Measurements from ENCODE around the gene SYCP3.
A peak's percentile ranks its signal among the peaks of the same experiment; 100 is the strongest.
"Not testable (repeated sequence)": the region's sequence is repeated elsewhere in the genome, so short reads cannot be mapped to it uniquely, and the experiment has no call there.

The SYCP3 gene

DNA sequence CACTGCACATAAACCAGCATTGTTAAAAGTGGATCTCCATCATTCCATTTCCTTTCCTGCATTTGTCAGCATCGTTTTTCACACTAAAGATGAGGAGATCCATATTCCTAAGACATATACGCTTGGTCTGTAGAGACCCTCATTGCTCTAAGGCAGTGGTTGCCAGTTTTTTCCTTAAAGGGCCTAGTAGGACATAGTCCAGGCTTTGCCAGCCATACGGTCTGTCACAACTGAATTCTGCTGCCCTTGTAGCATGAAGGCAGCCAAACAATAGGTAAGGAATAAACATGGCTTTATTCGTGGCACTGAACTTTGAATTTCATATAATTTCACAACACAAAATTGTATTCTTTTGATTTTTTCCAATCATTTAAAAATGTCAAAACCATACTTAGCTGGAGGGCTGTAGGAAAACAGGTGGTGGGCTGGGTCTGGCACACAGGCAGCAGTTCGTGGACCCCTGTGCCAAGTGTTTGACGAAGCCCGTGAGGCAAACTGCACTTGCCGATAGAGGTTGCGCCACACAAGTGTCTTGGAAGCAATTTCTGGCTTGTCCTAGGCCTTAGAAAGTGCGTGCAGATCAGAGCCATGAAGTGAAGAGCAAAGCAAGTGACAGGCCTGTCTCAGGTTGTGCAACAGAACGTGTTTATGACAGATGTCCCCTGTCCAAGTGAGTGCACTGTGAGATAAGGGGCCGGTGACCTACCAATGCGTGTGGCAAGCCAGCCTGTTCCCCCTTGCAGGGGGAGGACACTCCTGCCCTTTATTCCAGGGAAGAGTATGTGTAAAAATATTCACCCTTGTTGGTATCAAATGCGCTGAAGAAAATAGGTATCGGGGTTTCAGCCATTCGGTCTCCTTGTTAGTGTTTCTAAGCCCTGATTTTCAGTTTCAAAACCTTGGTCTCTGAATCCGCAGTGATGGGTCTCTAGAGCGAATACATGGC is 42.7 kb downstream of the SYCP3 start:
- H3K9ac ChIP-seq (ENCODE audit: low read length) = peak overlapping the region; percentile 65
- H3K36me3 ChIP-seq (ENCODE audit: control insufficient read depth, insufficient read depth, low read length) = no peaks in the 10 kb centered on the region
- peaks cover 9% of the 10 kb centered on the region for H3K4me1 ChIP-seq (ENCODE audit: control insufficient read depth, insufficient read depth, low read length)
- H3K4me3 ChIP-seq (ENCODE audit: low read depth, low read length) = peak overlapping the region; percentile 88
- no peaks in the 10 kb centered on the region for H3K9me3 ChIP-seq (ENCODE audit: control insufficient read depth, insufficient read depth, low read depth, low read length)
- peaks cover 17% of the 10 kb centered on the region for H3K27me3 ChIP-seq (ENCODE audit: control insufficient read depth, insufficient read depth, low read length)
- no peak overlapping the region for H3K27ac ChIP-seq (ENCODE audit: low read depth, low read length)

GRCh38 chr12:101695706-101696105 is 43.6 kb downstream of the SYCP3 start:
- H3K9ac ChIP-seq (ENCODE audit: low read length) = no peak overlapping the region
- H3K4me1 ChIP-seq (ENCODE audit: control insufficient read depth, insufficient read depth, low read length) = peaks cover 9% of the 10 kb centered on the region
- no peaks in the 10 kb centered on the region for H3K36me3 ChIP-seq (ENCODE audit: control insufficient read depth, insufficient read depth, low read length)
- H3K27me3 ChIP-seq (ENCODE audit: control insufficient read depth, insufficient read depth, low read length) = peaks cover 17% of the 10 kb centered on the region
- no peaks in the 10 kb centered on the region for H3K9me3 ChIP-seq (ENCODE audit: control insufficient read depth, insufficient read depth, low read depth, low read length)
- no peak overlapping the region for H3K27ac ChIP-seq (ENCODE audit: low read depth, low read length)
- H3K4me3 ChIP-seq (ENCODE audit: low read depth, low read length) = no peak overlapping the region

- H3K4me3 ChIP-seq (ENCODE audit: low read depth, low read length) = no peak overlapping the region
- peaks cover 17% of the 10 kb centered on the region for H3K27me3 ChIP-seq (ENCODE audit: control insufficient read depth, insufficient read depth, low read length)
- H3K4me1 ChIP-seq (ENCODE audit: control insufficient read depth, insufficient read depth, low read length) = peaks cover 9% of the 10 kb centered on the region
- no peak overlapping the region for H3K27ac ChIP-seq (ENCODE audit: low read depth, low read length)
- no peaks in the 10 kb centered on the region for H3K36me3 ChIP-seq (ENCODE audit: control insufficient read depth, insufficient read depth, low read length)
- H3K9ac ChIP-seq (ENCODE audit: low read length) = no peak overlapping the region
- H3K9me3 ChIP-seq (ENCODE audit: control insufficient read depth, insufficient read depth, low read depth, low read length) = no peaks in the 10 kb centered on the region
Observed at GRCh38 chr12:101694986-101695385, 44.3 kb downstream of the SYCP3 start.

GRCh38 chr12:101694297-101694848 is 44.9 kb downstream of the SYCP3 start:
- H3K36me3 ChIP-seq (ENCODE audit: control insufficient read depth, insufficient read depth, low read length) = no peaks in the 10 kb centered on the region
- H3K27me3 ChIP-seq (ENCODE audit: control insufficient read depth, insufficient read depth, low read length) = peaks cover 17% of the 10 kb centered on the region
- H3K9me3 ChIP-seq (ENCODE audit: control insufficient read depth, insufficient read depth, low read depth, low read length) = no peaks in the 10 kb centered on the region
- H3K27ac ChIP-seq (ENCODE audit: low read depth, low read length) = no peak overlapping the region
- H3K4me3 ChIP-seq (ENCODE audit: low read depth, low read length) = no peak overlapping the region
- peaks cover 9% of the 10 kb centered on the region for H3K4me1 ChIP-seq (ENCODE audit: control insufficient read depth, insufficient read depth, low read length)
- no peak overlapping the region for H3K9ac ChIP-seq (ENCODE audit: low read length)

DNA sequence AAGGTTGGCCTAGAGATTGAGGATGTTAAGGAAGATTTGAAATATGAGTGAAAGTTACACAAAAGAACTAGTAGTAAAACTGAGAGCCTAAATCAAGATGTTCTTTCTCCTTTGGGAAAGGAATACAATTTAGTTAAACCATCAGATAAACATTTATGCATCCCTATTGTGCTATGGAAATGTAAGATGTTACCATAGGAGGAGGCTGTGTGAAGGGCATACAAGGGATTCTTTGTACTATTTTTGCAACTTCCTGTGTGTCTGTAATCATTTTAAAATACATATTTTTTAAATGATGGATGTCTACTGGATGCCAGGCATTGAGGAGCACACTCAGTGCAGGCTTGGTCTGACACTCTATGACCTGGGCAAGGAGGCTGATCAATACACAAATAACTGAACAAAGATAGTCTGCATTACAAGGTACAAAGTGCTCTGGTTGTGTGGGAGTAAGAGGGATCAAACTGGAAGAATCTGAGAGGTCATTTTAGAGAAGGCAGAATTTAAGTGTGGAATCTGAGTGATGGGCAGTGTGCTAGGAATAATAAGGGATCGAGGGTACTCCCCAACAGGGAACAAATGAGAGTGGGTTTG is 47.7 kb downstream of the SYCP3 start:
- Histone ChIP-seq H3K36me3 (ENCODE audit: control insufficient read depth, insufficient read depth, low read length) (no peaks in the 10 kb centered on the region), H3K9ac (ENCODE audit: low read length) (no peak overlapping the region), H3K27me3 (ENCODE audit: control insufficient read depth, insufficient read depth, low read length) (peaks cover 11% of the 10 kb centered on the region), H3K4me3 (ENCODE audit: low read depth, low read length) (no peak overlapping the region), H3K27ac (ENCODE audit: low read depth, low read length) (no peak overlapping the region), H3K4me1 (ENCODE audit: control insufficient read depth, insufficient read depth, low read length) (peaks cover 2% of the 10 kb centered on the region), H3K9me3 (ENCODE audit: control insufficient read depth, insufficient read depth, low read depth, low read length) (no peaks in the 10 kb centered on the region)

- Histone ChIP-seq H3K27me3 (ENCODE audit: control insufficient read depth, insufficient read depth, low read length) (peaks cover 1% of the 10 kb centered on the region), H3K4me1 (ENCODE audit: control insufficient read depth, insufficient read depth, low read length) (no peaks in the 10 kb centered on the region)
Observed at GRCh38 chr12:101690544-101691098, 48.6 kb downstream of the SYCP3 start.

DNA sequence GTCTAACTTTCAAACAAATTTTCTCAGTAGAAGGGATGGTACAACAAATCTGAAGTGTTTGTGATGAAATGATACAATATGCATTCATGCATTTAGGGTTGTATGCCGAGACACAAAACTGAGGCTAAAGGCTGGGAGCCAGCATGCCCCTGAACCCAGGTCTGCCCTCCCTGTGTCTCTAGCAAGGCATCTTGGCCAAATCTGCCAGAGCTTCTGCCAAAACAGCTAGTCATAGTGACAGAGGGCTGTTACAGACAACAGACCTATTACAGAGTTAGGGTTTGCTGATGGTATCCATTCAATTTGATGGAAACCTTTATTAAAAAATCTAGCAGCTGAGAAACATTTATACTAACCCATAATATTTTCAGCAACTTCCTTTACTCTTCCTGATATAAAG is 53.1 kb downstream of the SYCP3 start:
- Histone ChIP-seq H3K4me1 (ENCODE audit: control insufficient read depth, insufficient read depth, low read length) (no peaks in the 10 kb centered on the region), H3K27me3 (ENCODE audit: control insufficient read depth, insufficient read depth, low read length) (no peaks in the 10 kb centered on the region), H3K4me3 (ENCODE audit: low read depth, low read length) (no peak overlapping the region), H3K9me3 (ENCODE audit: control insufficient read depth, insufficient read depth, low read depth, low read length) (no peaks in the 10 kb centered on the region), H3K9ac (ENCODE audit: low read length) (no peak overlapping the region), H3K36me3 (ENCODE audit: control insufficient read depth, insufficient read depth, low read length) (no peaks in the 10 kb centered on the region), H3K27ac (ENCODE audit: low read depth, low read length) (no peak overlapping the region)

More at GRCh38 chr12:101690544-101691098, 48.6 kb downstream of the SYCP3 start:
- Histone ChIP-seq H3K9ac (ENCODE audit: low read length) (no peak overlapping the region), H3K4me3 (ENCODE audit: low read depth, low read length) (no peak overlapping the region), H3K36me3 (ENCODE audit: control insufficient read depth, insufficient read depth, low read length) (no peaks in the 10 kb centered on the region), H3K27ac (ENCODE audit: low read depth, low read length) (no peak overlapping the region), H3K9me3 (ENCODE audit: control insufficient read depth, insufficient read depth, low read depth, low read length) (no peaks in the 10 kb centered on the region)

- no peak overlapping the region for H3K9ac ChIP-seq (ENCODE audit: low read length)
- H3K27me3 ChIP-seq (ENCODE audit: control insufficient read depth, insufficient read depth, low read length) = no peaks in the 10 kb centered on the region
- no peaks in the 10 kb centered on the region for H3K36me3 ChIP-seq (ENCODE audit: control insufficient read depth, insufficient read depth, low read length)
- H3K27ac ChIP-seq (ENCODE audit: low read depth, low read length) = no peak overlapping the region
- H3K4me3 ChIP-seq (ENCODE audit: low read depth, low read length) = no peak overlapping the region
- no peaks in the 10 kb centered on the region for H3K9me3 ChIP-seq (ENCODE audit: control insufficient read depth, insufficient read depth, low read depth, low read length)
- H3K4me1 ChIP-seq (ENCODE audit: control insufficient read depth, insufficient read depth, low read length) = no peaks in the 10 kb centered on the region
Observed at GRCh38 chr12:101685092-101685491, 54.2 kb downstream of the SYCP3 start.

DNA sequence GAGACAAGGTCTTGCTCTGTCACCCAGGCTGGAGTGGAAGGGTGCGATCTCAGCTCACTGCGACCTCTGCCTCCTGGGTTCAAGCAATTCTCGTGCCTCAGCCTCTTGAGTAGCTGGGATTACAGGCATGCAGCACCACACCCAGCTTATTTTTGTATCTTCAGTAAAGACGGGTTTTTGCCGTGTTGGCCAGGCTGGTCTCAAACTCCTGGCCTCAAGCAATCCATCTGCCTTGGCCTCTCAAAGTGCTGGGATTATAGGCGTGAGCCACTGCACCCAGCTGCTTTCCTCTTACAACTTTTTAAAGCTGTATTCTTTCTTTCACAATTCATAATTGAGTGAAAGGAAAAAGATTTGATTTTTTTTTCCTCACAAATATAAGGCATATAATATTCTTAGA is 57.6 kb downstream of the SYCP3 start:
- not testable (repeated sequence) for H3K27me3 ChIP-seq (ENCODE audit: control insufficient read depth, insufficient read depth, low read length); H3K9me3 ChIP-seq (ENCODE audit: control insufficient read depth, insufficient read depth, low read depth, low read length); H3K4me3 ChIP-seq (ENCODE audit: low read depth, low read length); H3K36me3 ChIP-seq (ENCODE audit: control insufficient read depth, insufficient read depth, low read length); H3K9ac ChIP-seq (ENCODE audit: low read length); H3K27ac ChIP-seq (ENCODE audit: low read depth, low read length); H3K4me1 ChIP-seq (ENCODE audit: control insufficient read depth, insufficient read depth, low read length)

- Histone ChIP-seq H3K9me3 (ENCODE audit: control insufficient read depth, insufficient read depth, low read depth, low read length) (no peaks in the 10 kb centered on the region), H3K36me3 (ENCODE audit: control insufficient read depth, insufficient read depth, low read length) (no peaks in the 10 kb centered on the region), H3K27me3 (ENCODE audit: control insufficient read depth, insufficient read depth, low read length) (no peaks in the 10 kb centered on the region), H3K4me3 (ENCODE audit: low read depth, low read length) (no peak overlapping the region), H3K4me1 (ENCODE audit: control insufficient read depth, insufficient read depth, low read length) (no peaks in the 10 kb centered on the region), H3K27ac (ENCODE audit: low read depth, low read length) (no peak overlapping the region), H3K9ac (ENCODE audit: low read length) (no peak overlapping the region)
Observed at GRCh38 chr12:101680647-101681046, 58.6 kb downstream of the SYCP3 start.

DNA sequence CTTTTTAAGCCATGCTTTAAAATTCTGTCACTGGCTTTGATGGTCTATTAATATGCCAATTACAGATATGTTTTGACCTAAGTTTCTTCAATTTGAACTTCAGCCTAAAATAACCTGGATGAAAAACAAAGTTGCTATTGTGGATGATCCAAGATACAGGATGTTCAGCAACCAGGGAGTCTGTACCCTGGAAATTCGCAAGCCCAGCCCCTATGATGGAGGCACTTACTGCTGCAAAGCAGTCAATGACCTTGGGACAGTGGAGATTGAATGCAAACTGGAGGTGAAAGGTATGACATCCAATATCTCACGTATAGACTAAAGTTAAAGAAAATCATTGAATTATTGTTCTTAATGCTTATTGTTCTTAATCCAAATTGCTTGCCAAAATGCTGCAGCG is 59.0 kb downstream of the SYCP3 start:
- Histone ChIP-seq H3K9me3 (ENCODE audit: control insufficient read depth, insufficient read depth, low read depth, low read length) (no peaks in the 10 kb centered on the region), H3K27ac (ENCODE audit: low read depth, low read length) (no peak overlapping the region), H3K4me3 (ENCODE audit: low read depth, low read length) (no peak overlapping the region), H3K36me3 (ENCODE audit: control insufficient read depth, insufficient read depth, low read length) (no peaks in the 10 kb centered on the region), H3K4me1 (ENCODE audit: control insufficient read depth, insufficient read depth, low read length) (no peaks in the 10 kb centered on the region), H3K9ac (ENCODE audit: low read length) (no peak overlapping the region), H3K27me3 (ENCODE audit: control insufficient read depth, insufficient read depth, low read length) (no peaks in the 10 kb centered on the region)
